Caco-2 (cell line): ENCODE results near the gene MFAP3L. TPM values are rescaled to one million over a fixed set of nuclear protein-coding genes. Genes with fewer than 3 reads are reported as not detected.

Experiments used
- BruUV-seq: library from RNA; stranded (reverse); fragments of 400-500 nt; replicated peaks from 2 replicates; lab custom pipeline; 2021; lab: Mats Ljungman, UMichigan
- CTCF ChIA-PET: fragments of 300-600 bp; sonication (Branson Sonifier 250); formaldehyde crosslinking; loops from one replicate; lab custom pipeline; 2022; ENCODE audit warnings: antibody characterized with exemption; lab: Charles Lee
- POLR2A ChIA-PET: fragments of 300-600 bp; sonication (Branson Sonifier 250); formaldehyde crosslinking; loops from one replicate; lab custom pipeline; 2022; ENCODE audit warnings: antibody characterized with exemption; lab: Charles Lee
- DNase-seq, 2 experiments: peaks; one replicate each; pipeline versions ENCODE4 v3.0.0 to v3.0.0-alpha.2; 2020 to 2022
- H3K27me3 ChIP-seq: replicated peaks from 2 replicates; pipeline ENCODE4 v1.6.0; 2011; ENCODE audit warnings: low read length; ENCODE audit not compliant: control insufficient read depth, insufficient read depth
- H3K36me3 ChIP-seq: 2 replicates; pipeline ENCODE4 v1.5.1; 2011; ENCODE audit warnings: low read length; ENCODE audit not compliant: control insufficient read depth, insufficient read depth
- H3K4me1 ChIP-seq: fragments of 250-450 bp; sonication (Bioruptor Pico); 2 replicates; pipeline ENCODE4 v1.5.1; 2020; ENCODE audit warnings: mild to moderate bottlenecking
- H3K4me3 ChIP-seq: 2 replicates; pipeline ENCODE4 v1.5.1; 2011; ENCODE audit warnings: low read depth, mild to moderate bottlenecking, control low read depth, low read length
- H3K9me3 ChIP-seq: fragments of 250-450 bp; sonication (Bioruptor Pico); 2 replicates; pipeline ENCODE4 v1.5.1; 2020; ENCODE audit warnings: mild to moderate bottlenecking, moderate library complexity
- H3K27ac Mint-ChIP-seq: one replicate; pipeline ENCODE4 v1.8.0; 2022; ENCODE audit warnings: mixed read lengths; ENCODE audit not compliant: unreplicated experiment
- H3K27me3 Mint-ChIP-seq: one replicate; pipeline ENCODE4 v1.8.0; 2022; ENCODE audit warnings: mixed read lengths; ENCODE audit not compliant: insufficient read depth, unreplicated experiment
- H3K36me3 Mint-ChIP-seq: one replicate; pipeline ENCODE4 v1.8.0; 2022; ENCODE audit warnings: mild to moderate bottlenecking, mixed read lengths; ENCODE audit not compliant: insufficient read depth, unreplicated experiment
- H3K4me1 Mint-ChIP-seq: one replicate; pipeline ENCODE4 v1.8.0; 2022; ENCODE audit warnings: low read depth, mixed read lengths; ENCODE audit not compliant: unreplicated experiment
- H3K4me3 Mint-ChIP-seq: one replicate; pipeline ENCODE4 v1.8.0; 2022; ENCODE audit warnings: mild to moderate bottlenecking, moderate library complexity, mixed read lengths; ENCODE audit not compliant: unreplicated experiment
- H3K9me3 Mint-ChIP-seq: one replicate; pipeline ENCODE4 v1.8.0; 2022; ENCODE audit warnings: mixed read lengths; ENCODE audit not compliant: unreplicated experiment
- CTCF ChIP-seq, 2 experiments: fragments of 200-600 bp in 1 of 2; IDR thresholded peaks; 1 replicate in 1 of 2; 2 replicates in 1 of 2; pipeline versions ENCODE4 v1.5.1 to v1.8.0; 2011 to 2022; ENCODE audit warnings: antibody characterized with exemption in 1 of 2, control low read depth in 1 of 2, inconsistent platforms in 1 of 2, low read depth in 1 of 2, low read length in 1 of 2, mild to moderate bottlenecking in 1 of 2, moderate library complexity in 1 of 2; ENCODE audit not compliant: insufficient read depth in 1 of 2, severe bottlenecking in 1 of 2, unreplicated experiment in 1 of 2
- intact Hi-C: fragments of 100-400 bp; cut with micrococcal nuclease; formaldehyde crosslinking; loops from one replicate; pipeline ENCODE4 v1.10.0; 2022; ENCODE audit not compliant: unreplicated experiment
- total RNA-seq: library from RNA; stranded (reverse); gene quantifications from 2 replicates; pipeline ENCODE4 v1.2.3, GENCODE V29; 2022

Gene MFAP3L
- total RNA-seq, 1 experiment from 2014 or later, result 2.5 TPM

GRCh38 chr4:170022211-170022610 is 4.0 kb downstream of the MFAP3L start:
- Histone ChIP-seq H3K4me3 (no peak overlapping the region), H3K4me1 (no peaks in the 10 kb centered on the region), H3K9me3 (no peaks in the 10 kb centered on the region), H3K36me3 (no peaks in the 10 kb centered on the region), H3K27me3 (peaks cover 1% of the 10 kb centered on the region; the same call in 1 of the 2 replicates)
- intact Hi-C loops, result no loop called here
- H3K36me3 Mint-ChIP-seq, result peaks cover 3% of the 10 kb centered on the region
- no peaks in the 10 kb centered on the region for H3K9me3 Mint-ChIP-seq
- peaks cover 10% of the 10 kb centered on the region for H3K27me3 Mint-ChIP-seq
- no peak for TF ChIP-seq CTCF (IDR thresholded peaks at IDR 0.05; ENCODE audit: insufficient read depth in 1 of 2, low read depth in 1 of 2, low read length in 1 of 2, severe bottlenecking in 1 of 2, unreplicated experiment in 1 of 2)
- no TSS peak for BruUV-seq
- ChIA-PET POLR2A (no interaction called here), CTCF (interaction anchor here (0.6 kb wide), 1 partner anchor 116 kb away, joined by 3 read pairs; no protein-coding TSS in a partner anchor)
- no peak for DNase-seq
- H3K4me3 Mint-ChIP-seq, result no peak overlapping the region
- no peak overlapping the region for H3K27ac Mint-ChIP-seq
- no peaks in the 10 kb centered on the region for H3K4me1 Mint-ChIP-seq

GRCh38 chr4:170017252-170017651 is 8.9 kb downstream of the MFAP3L start:
- no peak for DNase-seq
- Histone ChIP-seq H3K4me1 (no peaks in the 10 kb centered on the region), H3K36me3 (no peaks in the 10 kb centered on the region), H3K4me3 (no peak overlapping the region), H3K27me3 (no peaks in the 10 kb centered on the region), H3K9me3 (no peaks in the 10 kb centered on the region)
- Mint-ChIP-seq H3K4me1 (no peaks in the 10 kb centered on the region), H3K27ac (no peak overlapping the region), H3K4me3 (no peak overlapping the region), H3K27me3 (peaks cover 3% of the 10 kb centered on the region), H3K9me3 (no peaks in the 10 kb centered on the region), H3K36me3 (no peaks in the 10 kb centered on the region)
- POLR2A ChIA-PET, result no interaction called here
- intact Hi-C loops, result no loop called here
- CTCF ChIA-PET, result no interaction called here
- no peak for TF ChIP-seq CTCF (IDR thresholded peaks at IDR 0.05; ENCODE audit: insufficient read depth in 1 of 2, low read depth in 1 of 2, low read length in 1 of 2, severe bottlenecking in 1 of 2, unreplicated experiment in 1 of 2)
- BruUV-seq, result no TSS peak

GRCh38 chr4:170015285-170015684 is 10.9 kb downstream of the MFAP3L start:
- Mint-ChIP-seq H3K4me3 (no peak overlapping the region), H3K9me3 (no peaks in the 10 kb centered on the region), H3K27ac (no peak overlapping the region), H3K36me3 (no peaks in the 10 kb centered on the region), H3K27me3 (peaks cover 2% of the 10 kb centered on the region), H3K4me1 (no peaks in the 10 kb centered on the region)
- H3K4me3 ChIP-seq, result no peak overlapping the region
- no peaks in the 10 kb centered on the region for H3K4me1 ChIP-seq
- H3K9me3 ChIP-seq, result no peaks in the 10 kb centered on the region
- intact Hi-C loops, result no loop called here
- H3K27me3 ChIP-seq, result no peaks in the 10 kb centered on the region
- no peak for TF ChIP-seq CTCF (IDR thresholded peaks at IDR 0.05; ENCODE audit: insufficient read depth in 1 of 2, low read depth in 1 of 2, low read length in 1 of 2, severe bottlenecking in 1 of 2, unreplicated experiment in 1 of 2)
- no peak for DNase-seq
- no TSS peak for BruUV-seq
- no peaks in the 10 kb centered on the region for H3K36me3 ChIP-seq
- ChIA-PET POLR2A (no interaction called here), CTCF (no interaction called here)
